Measurements from ENCODE around the gene PATZ1. TPM values are rescaled to one million over a fixed set of nuclear protein-coding genes. Genes with fewer than 3 reads are reported as not detected.

PATZ1 gene
- total and polyA plus RNA-seq, 2 of the 8 experiments (the other 6 are each of a cell fraction or from before 2014, with no cell fraction given): 62.1 to 70.9 TPM

GRCh38 chr22:31363885-31364465 is 17.8 kb upstream of the PATZ1 start:
- no peak overlapping the region for H3K4me3 ChIP-seq (ENCODE audit: extremely low read depth in 1 of 4, insufficient read depth in 2 of 4, low read depth in 3 of 4, low read length in 4 of 4)
- H3K56ac ChIP-seq (replicated peaks; ENCODE audit: insufficient read length, low read depth, low read length): no peak overlapping the region
- H3K79me1 ChIP-seq (ENCODE audit: low read depth, low read length): no peaks in the 10 kb centered on the region
- no peak overlapping the region for H2BK12ac ChIP-seq (ENCODE audit: low read depth, low read length)
- H3K23me2 ChIP-seq (ENCODE audit: low read depth, low read length): no peaks in the 10 kb centered on the region
- no peak overlapping the region for H2AFZ ChIP-seq (ENCODE audit: low read length)
- DNase-seq (ENCODE audit: low read depth in 1 of 2, low spot score in 2 of 2) (no peak), FAIRE-seq (no peak)
- H3K79me2 ChIP-seq (ENCODE audit: control insufficient read depth in 1 of 2, insufficient read depth in 2 of 2, low read length in 2 of 2): no peaks in the 10 kb centered on the region
- H2BK15ac ChIP-seq (ENCODE audit: low read length): no peak overlapping the region
- no peak overlapping the region for H3K4ac ChIP-seq (replicated peaks; ENCODE audit: insufficient read length, low read depth, low read length)
- no peak overlapping the region for H4K91ac ChIP-seq (replicated peaks; ENCODE audit: insufficient read length, low read length)
- no peak overlapping the region for H4K5ac ChIP-seq (ENCODE audit: insufficient read length, low read depth, low read length)
- no peaks in the 10 kb centered on the region for H3K9me3 ChIP-seq (ENCODE audit: insufficient read depth in 2 of 2, low read depth in 1 of 2, low read length in 1 of 2)
- H3K36me3 ChIP-seq (ENCODE audit: control insufficient read depth in 2 of 4, insufficient read depth in 4 of 4, low read length in 3 of 4): no peaks in the 10 kb centered on the region
- WGBS, 2 experiments (ENCODE audit: extremely low coverage in 1 of 2, insufficient coverage in 1 of 2, insufficient read length in 1 of 2, insufficient replicate concordance in 2 of 2, low coverage in 1 of 2, low lambda C conversion rate in 2 of 2, missing lambda C conversion rate in 1 of 2): 86% methylated on average over 3 of the region's 3 CpGs; no CpG with 5 or more reads in 1 of the 2 experiments
- no peak overlapping the region for H3K27ac ChIP-seq (ENCODE audit: low read depth, low read length)
- no peak overlapping the region for H3K4me2 ChIP-seq (ENCODE audit: insufficient read depth in 1 of 2, low read depth in 2 of 2, low read length in 2 of 2)
- ChIA-PET CTCF (ENCODE audit: partially characterized antibody) (interaction anchor here (0.6 to 1.0 kb wide), 2 partner anchors 17 to 614 kb away, joined by 3 read pairs; no protein-coding TSS in a partner anchor), POLR2A (ENCODE audit: partially characterized antibody) (interaction anchor here (0.6 to 1.1 kb wide), 4 partner anchors 16 to 65 kb away, joined by 3 to 5 read pairs (median 4); partner anchors contain the start of gene PATZ1)
- H2AK5ac ChIP-seq (ENCODE audit: low read depth, low read length): no peak overlapping the region
- H4K20me1 ChIP-seq (replicated peaks in 1 of 2; ENCODE audit: control insufficient read depth in 1 of 2, insufficient read depth in 2 of 2, low read length in 2 of 2): no peaks in the 10 kb centered on the region
- H3K9ac ChIP-seq (replicated peaks in 1 of 4; ENCODE audit: extremely low read depth in 1 of 4, low read depth in 3 of 4, low read length in 3 of 4): no peak overlapping the region
- no peaks in the 10 kb centered on the region for H3K27me3 ChIP-seq (replicated peaks in 1 of 4; ENCODE audit: control insufficient read depth in 3 of 4, extremely low read depth in 1 of 4, insufficient read depth in 3 of 4, low read length in 3 of 4)
- no peak overlapping the region for H4K8ac ChIP-seq (ENCODE audit: extremely low read depth, insufficient read depth, low read length)
- no peak overlapping the region for H2BK20ac ChIP-seq (ENCODE audit: low read length)
- H2BK120ac ChIP-seq (replicated peaks; ENCODE audit: low read depth, low read length): no peak overlapping the region
- no peaks in the 10 kb centered on the region for H3K4me1 ChIP-seq (replicated peaks in 1 of 4; ENCODE audit: control insufficient read depth in 3 of 4, insufficient read depth in 4 of 4, low read length in 3 of 4)
- no peak overlapping the region for H3K18ac ChIP-seq (ENCODE audit: extremely low read depth, low read length)
- H3K14ac ChIP-seq (ENCODE audit: insufficient read length): no peak overlapping the region
- no peak overlapping the region for H2BK5ac ChIP-seq (ENCODE audit: low read depth, low read length)
- H3K23ac ChIP-seq (ENCODE audit: insufficient read length): no peak overlapping the region
- TF ChIP-seq SIN3A (conservative IDR thresholded peaks at IDR 0.05 in 1 of 2, IDR thresholded peaks at IDR 0.05 in 1 of 2; ENCODE audit: low read depth in 1 of 2, low read length in 2 of 2) (no peak), EP300 (IDR thresholded peaks at IDR 0.05; ENCODE audit: borderline replicate concordance in 1 of 2, low read depth in 2 of 2, low read length in 2 of 2) (no peak), TEAD4 (IDR thresholded peaks at IDR 0.05; ENCODE audit: low read depth, low read length) (no peak), CBX5 (IDR thresholded peaks at IDR 0.05; ENCODE audit: low read depth, low read length) (no peak), CREB1 (IDR thresholded peaks at IDR 0.05) (no peak), TBP (IDR thresholded peaks at IDR 0.05; ENCODE audit: low read depth, low read length) (no peak), KDM1A (IDR thresholded peaks at IDR 0.05; ENCODE audit: borderline replicate concordance, low read length) (no peak), CTBP2 (IDR thresholded peaks at IDR 0.05; ENCODE audit: borderline replicate concordance, insufficient read depth, insufficient read length, low read length) (no peak), JUND (IDR thresholded peaks at IDR 0.05; ENCODE audit: low read length) (no peak), CHD2 (IDR thresholded peaks at IDR 0.05; ENCODE audit: low read length) (no peak), CTCF (IDR thresholded peaks at IDR 0.05; ENCODE audit: control extremely low read depth in 1 of 3, insufficient read depth in 1 of 3, low read depth in 1 of 3, low read length in 3 of 3) (no peak)
